DMS114 treated with DMSO at 0.1 percent for 48 hours (cell line): ENCODE results near the gene ANKHD1.
"Not testable (repeated sequence)": the region's sequence is repeated elsewhere in the genome, so short reads cannot be mapped to it uniquely, and the experiment has no call there.

Experiments used
- DNase-seq: peaks from one replicate; lab custom pipeline; 2025; ENCODE audit not compliant: unreplicated experiment; lab: John Stamatoyannopoulos, UW

ANKHD1 gene

DNA sequence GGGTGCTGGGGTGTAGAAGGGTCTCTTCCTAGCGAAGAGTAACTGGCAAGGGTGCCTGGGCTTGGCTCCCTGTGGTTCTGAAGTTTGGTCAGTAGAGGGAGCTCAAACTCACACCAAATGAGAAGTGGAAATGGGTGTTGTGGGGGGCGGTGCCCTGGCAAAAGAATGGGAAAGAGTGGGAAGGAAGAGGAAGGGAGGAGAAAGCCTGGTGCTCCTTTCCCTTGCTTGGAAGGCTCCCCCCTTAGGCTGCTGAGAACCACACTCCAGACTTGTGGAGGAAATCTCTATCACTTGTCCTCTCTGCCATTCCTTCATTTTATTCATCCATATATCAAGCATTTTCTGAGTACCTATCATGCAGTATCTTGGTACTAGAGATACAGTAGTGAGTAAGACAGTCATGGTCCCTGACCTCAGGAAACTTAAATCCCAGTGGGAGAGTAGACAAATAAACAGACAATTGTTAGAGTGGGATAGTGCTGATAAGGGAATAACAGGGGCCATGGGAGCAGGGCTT is 28.6 kb upstream of the ANKHD1 start:
- peak; percentile 79 for DNase-seq

DNA sequence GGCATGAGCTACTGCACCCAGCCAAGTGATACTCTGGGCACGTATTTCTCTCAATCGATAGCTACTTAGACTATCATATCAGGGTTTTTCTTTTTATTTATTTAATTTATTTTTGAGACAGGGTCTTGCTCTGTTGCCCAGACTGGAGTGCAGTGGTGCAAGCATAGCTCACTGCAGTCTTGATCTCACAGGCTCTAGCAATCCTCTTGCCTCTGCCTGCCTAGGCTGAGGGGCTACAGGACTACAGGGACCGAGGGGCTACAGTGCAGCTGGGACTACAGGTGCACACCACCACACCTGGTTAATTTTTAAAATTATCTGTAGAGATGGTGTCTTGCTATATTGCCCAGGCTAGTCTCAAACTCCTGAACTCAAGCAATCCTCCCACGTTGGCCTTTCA is 20.3 kb upstream of the ANKHD1 start:
- no peak for DNase-seq

DNA sequence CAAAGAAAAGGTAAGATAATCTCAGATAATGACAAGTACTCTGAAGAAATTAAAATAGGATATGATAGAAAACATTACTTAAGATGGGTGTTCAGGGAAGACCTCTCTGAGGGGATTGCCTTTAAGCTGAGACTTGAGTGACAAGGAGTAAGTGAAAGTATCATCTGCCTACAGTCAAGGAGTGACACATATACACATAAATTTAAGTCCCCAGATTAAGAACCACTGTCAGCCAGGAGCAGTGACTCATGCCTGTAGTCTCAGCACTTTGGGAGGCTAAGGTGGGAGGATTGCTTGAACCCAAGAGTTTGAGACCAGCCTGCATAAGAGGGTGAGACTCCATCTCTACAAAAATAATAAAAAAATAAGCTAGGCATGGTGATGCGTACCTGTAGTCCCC is 19.7 kb upstream of the ANKHD1 start:
- DNase-seq, result no peak

DNA sequence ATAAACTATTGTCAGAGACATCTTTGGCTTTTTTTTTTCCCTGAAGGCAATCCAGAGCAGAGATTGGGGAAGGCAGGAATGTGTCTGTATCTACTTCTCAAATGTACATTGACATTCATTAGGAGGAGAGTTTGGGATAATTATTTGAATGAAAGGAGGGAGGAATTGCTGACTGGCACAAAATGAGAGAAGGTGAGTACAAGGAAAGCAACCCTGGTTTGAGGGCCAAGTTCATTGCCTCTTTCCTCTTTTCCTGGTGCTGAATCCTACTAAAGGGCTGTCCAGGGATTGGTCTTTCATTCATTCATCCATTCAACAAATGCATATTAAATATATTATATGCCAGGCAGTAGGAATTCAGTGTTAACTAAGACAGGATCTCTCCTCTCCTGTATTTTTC is 18.8 kb upstream of the ANKHD1 start:
- DNase-seq, result no peak

DNA sequence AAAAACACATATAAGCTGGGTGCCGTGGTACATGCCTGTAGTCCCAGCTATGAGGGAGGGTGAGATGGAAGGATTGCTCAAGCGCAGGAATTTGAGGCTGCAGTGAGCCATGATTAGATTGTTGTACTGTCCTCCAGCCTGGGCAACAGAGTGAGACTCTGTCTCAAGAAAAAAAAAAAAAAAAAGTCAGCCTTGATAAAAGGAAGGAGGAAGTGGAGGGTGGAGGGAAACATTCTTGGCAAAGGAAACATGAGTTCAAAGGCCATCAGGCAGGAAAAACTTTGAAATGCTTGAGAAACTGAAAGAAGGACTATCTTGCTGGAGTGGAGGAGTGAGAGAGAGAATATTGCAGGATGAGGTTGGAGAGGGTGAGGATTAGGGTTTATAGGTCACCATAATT is 18.3 kb upstream of the ANKHD1 start:
- DNase-seq, result no peak

DNA sequence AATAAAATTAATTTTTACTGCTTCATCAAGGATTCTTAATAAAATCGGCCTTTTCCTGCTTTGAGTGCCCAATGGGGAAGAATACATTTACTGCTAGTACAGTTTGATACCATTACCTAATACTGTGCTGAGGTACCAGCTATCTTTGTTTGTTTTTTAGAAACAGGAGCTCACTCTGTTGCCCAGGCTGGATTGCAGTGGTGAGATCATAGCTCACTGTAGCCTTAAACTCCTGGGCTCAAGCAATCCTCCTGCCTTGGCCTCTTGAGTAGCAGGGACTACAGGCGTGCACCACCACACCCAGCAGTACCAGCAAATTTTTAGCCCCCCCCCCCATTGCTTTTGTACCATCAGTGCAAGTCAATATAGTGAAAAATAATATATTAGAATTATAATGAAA is 13.6 kb upstream of the ANKHD1 start:
- no peak for DNase-seq

DNA sequence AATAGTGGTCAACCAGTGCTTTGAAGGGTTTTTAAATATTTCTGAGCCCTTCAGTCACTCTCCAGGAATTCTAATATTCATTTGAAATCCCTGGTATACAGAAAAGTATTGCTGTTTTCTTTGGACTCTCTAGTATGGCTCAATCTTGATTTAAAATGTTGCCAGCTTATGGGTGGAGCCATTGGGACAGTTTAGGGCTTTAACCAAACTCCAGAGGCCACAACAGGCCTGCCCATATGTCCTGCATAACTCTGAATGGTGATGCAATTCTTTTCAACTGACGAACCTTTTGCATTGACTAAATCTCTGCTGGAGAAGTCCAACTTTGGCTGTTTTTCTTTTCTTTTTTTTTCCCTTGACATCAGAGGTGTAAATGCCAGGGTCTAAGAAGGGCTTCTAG is 10.3 kb upstream of the ANKHD1 start:
- no peak for DNase-seq

DNA sequence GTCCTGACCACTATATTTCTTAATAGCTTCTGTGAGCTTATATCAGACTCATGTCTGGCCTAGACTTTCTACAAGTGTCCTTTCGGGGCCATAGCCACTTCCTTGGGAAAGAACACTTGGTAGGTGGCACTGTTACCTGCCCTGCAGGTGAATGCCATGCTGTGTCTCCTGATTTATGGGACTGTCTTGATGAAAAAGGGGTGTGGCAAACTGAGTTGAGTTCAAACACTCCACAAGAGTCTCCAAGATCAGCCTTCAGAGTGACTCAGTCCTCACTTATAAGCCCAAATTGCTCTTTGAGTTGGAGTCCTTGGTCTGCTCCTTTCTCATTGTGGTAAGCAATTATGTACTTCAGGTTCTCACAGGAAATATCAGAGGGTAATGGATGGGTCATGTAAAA is 9.9 kb upstream of the ANKHD1 start:
- no peak for DNase-seq

DNA sequence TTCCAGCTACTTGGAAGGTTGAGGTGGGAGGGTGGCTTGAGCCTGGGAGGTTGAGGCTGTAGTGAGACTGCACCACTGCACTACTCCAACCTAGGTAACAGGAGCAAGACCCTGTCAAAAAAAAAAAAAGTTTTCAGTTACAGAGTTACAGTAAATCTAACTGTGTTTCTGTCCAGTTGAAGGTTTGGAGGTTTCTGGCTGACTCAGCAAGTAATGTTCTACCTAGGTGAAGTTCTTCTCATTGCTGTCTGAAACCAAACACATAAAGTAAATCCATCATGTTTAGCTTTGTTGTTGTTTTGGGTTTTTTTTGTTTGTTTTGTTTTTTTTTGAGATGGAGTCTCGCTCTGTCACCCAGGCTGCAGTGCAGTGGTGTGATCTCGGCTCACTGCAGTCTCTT is 7.9 kb upstream of the ANKHD1 start:
- DNase-seq, result no peak

DNA sequence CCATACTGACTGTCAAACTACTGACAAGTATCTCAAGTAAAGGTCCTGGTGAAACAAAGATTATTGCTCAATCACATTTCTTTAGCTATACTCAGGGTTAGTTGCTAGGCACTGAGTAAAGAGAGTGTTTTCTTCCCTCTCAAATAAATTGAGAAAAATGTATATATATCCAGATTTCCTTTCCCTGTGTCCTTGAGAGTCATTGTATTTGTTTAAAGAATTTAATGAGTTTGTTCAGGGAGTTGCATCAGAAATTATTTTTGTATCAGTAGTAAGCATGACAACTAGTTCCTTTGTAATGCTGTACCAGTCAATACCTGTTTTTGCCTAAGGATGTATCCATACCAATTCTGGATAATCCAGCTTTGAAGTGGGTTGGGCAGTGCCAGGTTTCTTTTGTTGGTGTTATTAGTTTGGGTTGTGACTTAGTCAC is 3.2 kb upstream of the ANKHD1 start:
- DNase-seq, result no peak

DNA sequence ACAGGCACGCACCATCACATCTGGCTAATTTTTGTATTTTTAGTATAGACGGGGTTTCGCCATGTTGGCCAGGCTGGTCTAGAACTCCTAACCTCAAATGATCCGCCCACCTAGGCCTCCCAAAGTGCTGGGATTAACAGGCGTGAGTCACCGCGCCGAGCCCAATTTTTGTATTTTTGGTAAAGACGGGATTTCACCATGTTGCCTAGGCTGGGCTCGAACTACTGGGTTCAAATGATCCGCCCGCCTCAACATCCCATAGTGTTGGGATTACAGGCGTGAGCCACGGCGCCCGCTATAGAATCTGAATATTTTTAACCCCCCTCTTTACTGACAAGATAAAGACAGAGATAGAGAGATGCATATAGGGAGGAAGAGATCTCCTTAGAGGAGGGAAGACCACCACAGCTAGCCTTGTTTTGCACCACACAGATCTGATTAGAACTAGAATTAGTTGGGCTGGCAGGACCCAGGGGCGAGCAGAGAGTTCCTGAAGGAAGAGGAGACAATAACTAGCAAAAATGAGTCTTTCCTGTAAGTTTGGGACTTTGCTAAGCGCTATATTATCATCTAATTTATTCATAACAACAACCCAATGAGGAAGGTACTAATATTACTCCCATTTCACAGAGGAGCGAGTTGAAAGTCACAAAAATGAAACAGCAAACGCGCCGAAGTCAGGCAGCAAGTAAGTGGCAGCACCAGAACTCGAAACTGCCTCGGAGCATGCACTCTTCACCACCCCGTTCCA is 1.5 kb upstream of the ANKHD1 start:
- DNase-seq, result no peak

DNA sequence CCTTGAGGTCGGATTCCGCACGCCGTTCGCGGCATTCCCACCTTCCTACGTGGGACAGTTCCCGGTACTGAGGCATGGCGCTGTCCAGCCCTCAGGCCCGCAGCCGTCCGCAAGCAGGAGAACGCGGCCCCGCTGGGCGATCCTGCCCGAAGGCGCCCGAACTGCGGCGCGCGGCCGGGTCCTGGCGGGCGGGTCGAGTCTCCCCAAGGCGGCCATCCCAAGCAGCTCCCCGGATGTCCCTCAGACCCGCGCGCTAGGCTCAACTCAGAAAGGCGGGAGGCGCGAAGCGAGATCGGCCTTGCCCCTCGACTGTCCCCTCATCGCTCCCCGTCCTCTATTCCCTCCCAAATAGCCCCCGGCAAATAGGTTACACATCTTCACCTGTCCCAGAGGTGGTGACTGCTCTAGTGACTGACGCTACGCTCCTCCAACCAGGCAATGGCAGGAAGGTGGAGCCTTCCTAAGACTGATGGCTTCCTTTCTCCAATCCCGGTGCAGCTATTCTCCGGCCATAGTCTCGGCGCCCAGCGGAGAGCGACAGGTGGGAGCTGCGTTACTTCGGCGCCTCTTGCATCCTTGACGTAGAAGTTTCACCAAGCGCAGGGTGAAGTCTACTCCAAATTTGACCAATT is 787 bp upstream of the ANKHD1 start:
- peak; percentile 96 for DNase-seq

DNA sequence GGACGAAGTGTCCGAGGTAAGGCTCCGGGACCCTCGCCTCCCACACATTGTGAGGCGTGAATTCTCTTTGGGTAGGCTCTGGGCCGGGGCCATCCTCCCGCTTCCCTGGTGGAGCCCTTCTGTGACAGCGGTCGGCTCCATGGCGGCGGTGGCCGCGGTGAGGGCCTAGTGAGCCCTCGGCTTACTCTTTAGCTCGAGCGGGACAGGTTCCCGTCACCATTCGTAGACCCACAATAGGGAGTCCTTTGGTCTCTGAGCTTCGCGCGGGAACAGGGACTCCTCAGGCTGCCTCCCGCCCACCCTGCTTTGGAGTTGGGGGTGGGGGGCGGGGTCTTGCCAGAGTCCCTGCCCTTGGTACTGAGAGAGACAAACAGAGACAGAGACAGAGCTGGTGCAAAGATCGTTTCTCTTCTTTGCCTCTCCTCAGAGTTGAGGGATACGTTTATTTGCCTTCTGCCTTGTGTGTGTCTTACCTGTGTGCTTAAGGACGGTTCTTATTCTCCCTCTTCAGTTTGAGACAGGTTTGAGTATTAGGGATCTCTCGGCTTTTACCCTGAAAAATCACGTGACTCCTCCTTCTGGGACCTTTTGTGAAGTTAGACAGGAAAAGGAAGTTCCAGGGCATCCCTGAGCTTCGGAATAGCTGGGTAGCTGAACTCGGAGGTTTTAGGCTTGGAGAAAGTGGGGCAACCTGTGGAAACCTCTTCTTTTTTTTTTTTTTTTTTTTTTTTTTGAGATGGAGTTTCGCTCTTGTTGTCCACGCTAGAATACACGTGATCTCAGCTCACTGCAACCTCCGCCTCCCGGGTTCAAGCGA is 833 bp downstream of the ANKHD1 start:
- peak; percentile 80 for DNase-seq

DNA sequence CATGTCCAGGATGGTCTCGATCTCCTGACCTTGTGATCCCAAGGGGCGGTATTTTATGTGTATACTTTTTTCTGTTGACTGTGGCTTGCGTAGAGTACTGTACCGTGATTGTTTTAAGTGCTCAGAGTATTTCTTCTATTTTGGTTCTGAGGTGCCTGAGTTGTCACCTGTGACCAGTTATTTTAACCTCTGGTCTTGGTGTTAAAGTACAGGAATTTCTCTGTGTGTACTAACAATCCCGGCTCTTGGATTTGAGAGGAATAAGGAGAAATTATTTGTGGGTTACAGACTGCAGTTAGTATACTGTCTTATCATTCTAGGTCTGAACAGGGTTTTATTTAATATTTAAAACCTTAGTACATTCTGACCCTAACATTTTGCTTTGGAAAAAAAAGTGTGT is 2.0 kb downstream of the ANKHD1 start:
- no peak for DNase-seq

DNA sequence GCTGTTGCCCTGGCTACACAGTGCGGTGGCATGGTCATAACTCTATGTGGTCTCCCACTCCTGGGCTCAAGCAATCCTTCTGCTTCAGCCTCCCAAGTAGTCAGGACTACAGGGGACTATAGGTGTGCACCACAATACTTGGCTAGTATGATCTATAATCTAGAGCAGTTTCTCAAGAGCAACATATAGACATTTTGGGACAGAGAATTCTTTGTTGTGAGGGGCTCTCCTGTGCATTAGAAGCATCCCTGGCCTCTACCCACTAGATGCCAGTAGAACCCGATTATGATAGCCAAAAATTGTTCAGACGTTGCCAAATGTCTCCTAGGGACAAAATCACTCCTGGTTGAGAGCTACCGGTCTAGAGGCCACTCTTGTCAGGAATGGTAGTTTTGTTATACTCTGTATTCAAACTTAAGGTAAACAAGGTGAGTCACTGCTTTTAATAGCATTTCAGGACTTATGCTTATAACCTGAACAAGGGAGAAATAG is 7.2 kb downstream of the ANKHD1 start:
- no peak for DNase-seq

DNA sequence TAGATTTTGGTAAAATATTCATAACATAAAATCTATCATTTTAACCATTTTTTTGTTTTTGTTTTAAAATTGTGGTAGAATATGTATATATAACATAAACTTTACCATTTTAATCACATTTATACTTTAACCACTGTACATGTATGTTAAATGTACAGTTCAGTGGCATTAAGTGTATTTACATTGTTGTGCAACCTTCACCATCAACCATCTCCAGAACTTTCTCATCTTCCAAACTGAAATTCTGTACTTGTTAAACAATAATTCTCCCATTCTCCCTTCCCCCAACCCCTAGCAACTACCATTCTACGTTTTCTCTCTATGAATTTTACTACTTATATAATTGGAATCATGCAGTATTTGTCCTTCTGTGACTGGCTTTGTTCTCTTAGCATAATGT is 11.6 kb downstream of the ANKHD1 start:
- no peak for DNase-seq

DNA sequence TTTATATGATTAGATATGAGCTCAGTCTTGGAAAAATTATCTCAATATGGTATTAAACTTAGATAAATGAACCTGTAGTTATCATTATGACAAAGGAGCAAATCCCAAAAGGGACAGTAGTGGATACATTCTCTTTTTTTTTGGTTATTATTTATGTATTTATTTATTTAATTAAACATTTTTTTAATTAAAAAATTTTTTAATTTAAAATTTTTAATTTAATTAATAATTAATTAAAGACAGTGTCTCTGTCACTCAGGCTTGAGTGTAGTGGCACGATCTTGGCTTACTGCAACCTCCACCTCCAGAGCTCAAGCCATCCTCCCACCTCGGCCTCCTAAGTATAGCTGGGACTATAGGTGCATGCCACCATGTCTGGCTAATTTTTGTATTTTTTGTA is 15.6 kb downstream of the ANKHD1 start:
- no peak for DNase-seq

DNA sequence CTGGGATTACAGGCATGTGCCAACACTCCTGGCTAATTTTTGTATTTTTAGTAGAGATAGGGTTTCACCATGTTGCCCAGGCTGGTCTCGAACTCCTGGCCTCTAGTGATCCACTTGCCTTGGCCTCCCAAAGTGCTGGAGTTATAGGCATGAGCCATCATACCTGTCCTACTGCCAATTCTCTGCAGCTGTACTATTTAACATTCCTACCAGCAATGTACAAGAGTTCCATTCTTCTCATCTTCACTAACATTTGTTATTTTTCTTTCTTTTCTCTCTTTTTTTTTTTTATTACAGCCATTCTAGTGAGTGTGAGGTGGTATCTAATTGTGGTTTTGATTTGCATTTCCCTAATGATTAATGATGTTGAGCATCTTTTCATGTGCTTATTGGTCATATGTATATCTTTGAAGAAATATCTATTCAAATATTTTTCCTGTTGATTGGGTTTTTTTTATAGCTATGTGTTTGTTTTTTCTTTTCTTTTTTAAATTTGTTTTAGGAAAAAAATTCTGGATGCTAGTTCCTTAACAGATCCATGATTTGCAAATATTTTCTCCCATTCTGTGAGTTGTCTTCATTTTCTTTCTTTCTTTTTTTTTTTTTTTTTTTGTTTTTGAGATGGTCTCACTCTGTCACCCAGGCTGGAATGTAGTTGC is 17.4 kb downstream of the ANKHD1 start:
- DNase-seq, result no peak

DNA sequence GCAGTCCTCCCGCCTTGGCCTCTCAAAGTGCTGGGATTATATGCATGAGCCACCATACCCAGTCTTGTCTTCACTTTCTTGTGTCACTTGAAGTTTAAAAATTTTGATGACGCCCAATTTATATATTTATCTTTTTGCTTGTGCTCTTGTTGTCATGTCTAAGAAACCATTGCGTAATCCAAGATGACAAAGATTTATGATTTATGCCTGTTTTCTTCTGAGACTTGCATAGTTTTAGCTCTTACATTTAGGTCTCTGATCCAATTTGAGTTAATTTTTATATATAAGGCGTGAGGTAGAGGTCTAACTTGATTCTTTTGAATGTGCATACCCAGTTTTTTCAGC is 18.6 kb downstream of the ANKHD1 start:
- DNase-seq, result no peak

DNA sequence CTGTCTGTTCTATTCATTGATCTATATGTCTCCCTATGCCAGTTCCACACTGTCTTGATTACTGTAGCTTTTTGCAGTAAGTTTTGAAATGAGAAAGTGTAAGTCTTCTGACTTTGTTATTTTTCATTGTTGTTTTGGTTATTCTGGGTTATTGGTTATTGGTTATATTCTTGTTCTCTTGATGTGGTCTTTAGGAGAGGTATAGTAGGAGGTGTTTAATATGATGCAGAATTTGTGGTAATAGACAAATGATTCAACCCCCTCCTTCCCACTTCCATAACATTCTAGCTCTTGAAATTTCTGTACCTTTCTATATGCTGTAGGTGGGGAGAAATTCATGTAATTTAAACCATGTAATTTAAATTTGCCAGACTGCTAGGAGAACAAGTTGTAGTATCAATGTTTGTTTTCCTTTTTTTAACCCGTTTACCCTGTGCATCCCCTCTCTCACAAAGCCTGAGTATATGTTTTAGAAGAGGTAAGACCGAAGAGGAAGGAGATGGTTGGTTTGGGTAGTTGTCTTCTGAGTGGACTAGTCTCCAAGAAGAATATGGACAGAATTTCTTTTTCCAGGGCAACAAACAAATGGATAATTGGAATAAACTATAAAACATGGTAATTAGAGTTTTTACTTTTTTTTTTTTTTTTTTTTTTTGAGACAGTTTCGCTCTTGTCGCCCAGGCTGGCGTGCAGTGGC is 19.2 kb downstream of the ANKHD1 start:
- DNase-seq, result no peak

DNA sequence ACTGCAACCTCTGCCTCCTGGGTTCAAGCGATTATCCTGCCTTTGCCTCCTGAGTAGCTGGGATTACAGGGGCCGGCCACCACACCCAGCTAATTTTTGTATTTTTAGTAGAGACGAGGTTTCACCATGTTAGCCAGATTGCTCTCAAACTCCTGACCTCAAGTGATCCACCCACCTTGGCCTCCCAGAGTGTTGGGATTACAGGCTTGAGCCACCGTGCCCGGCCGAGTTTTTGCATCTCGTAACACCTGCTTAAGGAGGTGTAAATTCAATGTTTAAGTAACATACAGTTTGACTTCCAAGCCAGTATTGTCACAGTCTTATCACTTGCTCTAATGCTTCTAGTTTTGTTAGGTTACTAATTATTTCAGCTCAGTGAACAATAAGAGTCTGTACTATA is 19.7 kb downstream of the ANKHD1 start:
- not testable (repeated sequence) for DNase-seq
